A549 (cell line): Measurements from ENCODE around the gene GTF2A2.

Experiments
- RAD21 ChIP-seq, 2 experiments: fragments of >200 bp in 1 of 2; sonication (Bioruptor Twin) in 1 of 2; formaldehyde crosslinking in 1 of 2; IDR thresholded peaks in 1 of 2; conservative IDR thresholded peaks in 1 of 2; 2 replicates in 1 of 2; 3 replicates in 1 of 2; pipeline ENCODE4 v1.6.1; 2012 to 2018; ENCODE audit warnings: inconsistent platforms in 1 of 2
- RFX5 ChIP-seq: fragments of 450-650 bp; IDR thresholded peaks from 2 replicates; pipeline ENCODE4 v1.7.1; 2014; ENCODE audit warnings: antibody characterized with exemption, mild to moderate bottlenecking, moderate library complexity
- ZNF302 ChIP-seq: fragments of 250-450 bp; sonication (Bioruptor Pico); IDR thresholded peaks from 2 replicates; pipeline ENCODE4 v1.9.0; 2021; ENCODE audit warnings: inconsistent platforms, mild to moderate bottlenecking, moderate library complexity
- TF ChIP-seq, protein P1 (sequence below): IDR thresholded peaks from 2 replicates; pipeline ENCODE4 v1.6.1; 2012
- TF ChIP-seq, protein P2 (sequence below): fragments of >200 bp; sonication (Bioruptor Twin); formaldehyde crosslinking; IDR thresholded peaks from 3 replicates; pipeline ENCODE4 v1.5.1; 2016

DNA sequence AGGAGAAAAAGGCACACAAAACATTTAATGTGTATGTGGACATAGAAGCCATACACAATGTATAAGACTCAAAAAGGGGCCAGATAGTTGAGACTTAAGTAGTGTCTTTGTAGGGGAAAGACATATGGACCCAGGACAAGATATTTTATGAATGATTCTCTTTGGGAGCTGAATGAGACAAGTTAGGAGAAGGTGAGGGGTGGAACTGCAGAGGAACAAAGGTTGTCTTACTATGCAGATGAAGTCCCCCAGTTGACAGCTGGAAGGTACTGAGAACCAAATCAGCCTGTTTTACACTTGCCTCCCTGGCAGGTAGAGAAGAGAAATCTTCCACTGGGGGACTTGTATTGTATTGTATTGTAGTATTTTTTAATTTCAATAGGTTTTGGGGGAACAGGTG lies 60.7 kb downstream of the GTF2A2 start:
- no peak for TF ChIP-seq RAD21 (conservative IDR thresholded peaks at IDR 0.05 in 1 of 2, IDR thresholded peaks at IDR 0.05 in 1 of 2)
- TF ChIP-seq, protein P1, sequence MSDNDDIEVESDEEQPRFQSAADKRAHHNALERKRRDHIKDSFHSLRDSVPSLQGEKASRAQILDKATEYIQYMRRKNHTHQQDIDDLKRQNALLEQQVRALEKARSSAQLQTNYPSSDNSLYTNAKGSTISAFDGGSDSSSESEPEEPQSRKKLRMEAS = no peak
- TF ChIP-seq, protein P2, sequence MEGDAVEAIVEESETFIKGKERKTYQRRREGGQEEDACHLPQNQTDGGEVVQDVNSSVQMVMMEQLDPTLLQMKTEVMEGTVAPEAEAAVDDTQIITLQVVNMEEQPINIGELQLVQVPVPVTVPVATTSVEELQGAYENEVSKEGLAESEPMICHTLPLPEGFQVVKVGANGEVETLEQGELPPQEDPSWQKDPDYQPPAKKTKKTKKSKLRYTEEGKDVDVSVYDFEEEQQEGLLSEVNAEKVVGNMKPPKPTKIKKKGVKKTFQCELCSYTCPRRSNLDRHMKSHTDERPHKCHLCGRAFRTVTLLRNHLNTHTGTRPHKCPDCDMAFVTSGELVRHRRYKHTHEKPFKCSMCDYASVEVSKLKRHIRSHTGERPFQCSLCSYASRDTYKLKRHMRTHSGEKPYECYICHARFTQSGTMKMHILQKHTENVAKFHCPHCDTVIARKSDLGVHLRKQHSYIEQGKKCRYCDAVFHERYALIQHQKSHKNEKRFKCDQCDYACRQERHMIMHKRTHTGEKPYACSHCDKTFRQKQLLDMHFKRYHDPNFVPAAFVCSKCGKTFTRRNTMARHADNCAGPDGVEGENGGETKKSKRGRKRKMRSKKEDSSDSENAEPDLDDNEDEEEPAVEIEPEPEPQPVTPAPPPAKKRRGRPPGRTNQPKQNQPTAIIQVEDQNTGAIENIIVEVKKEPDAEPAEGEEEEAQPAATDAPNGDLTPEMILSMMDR = no peak
- no peak for TF ChIP-seq ZNF302
- TF ChIP-seq RFX5 = no peak
